ENCODE data around the gene FYCO1.
A peak's percentile ranks its signal among the peaks of the same experiment; 100 is the strongest.

FYCO1 gene

GRCh38 chr3:45936261-45936660, 59.4 kb downstream of the FYCO1 start:
- Histone ChIP-seq H3K4me3 (no peak overlapping the region), H3K27me3 (no peaks in the 10 kb centered on the region), H3K27ac (no peak overlapping the region), H3K9me3 (no peaks in the 10 kb centered on the region), H3K36me3 (peaks cover 52 to 82% (median 56%) of the 10 kb centered on the region in 3 donors), H3K4me1 (peaks cover 0 to 12% (median 4%) of the 10 kb centered on the region in 4 donors)
- no peak for TF ChIP-seq CTCF (IDR thresholded peaks at IDR 0.05)
- intact Hi-C loops (cut with DNase I; ENCODE audit: low total_unique reads) = no loop called here
- peak in 1 of 2 donors; percentile 38 for DNase-seq

GRCh38 chr3:45933591-45933990, 62.0 kb downstream of the FYCO1 start:
- no peak for TF ChIP-seq CTCF (IDR thresholded peaks at IDR 0.05)
- no peaks in the 10 kb centered on the region for H3K4me1 ChIP-seq
- H3K27ac ChIP-seq = no peak overlapping the region
- H3K27me3 ChIP-seq = no peaks in the 10 kb centered on the region
- peak in 1 of 2 donors; percentile 12 for DNase-seq
- H3K9me3 ChIP-seq = no peaks in the 10 kb centered on the region
- no peak overlapping the region for H3K4me3 ChIP-seq
- peaks cover 79 to 98% (median 83%) of the 10 kb centered on the region in 3 donors for H3K36me3 ChIP-seq
- intact Hi-C loops (cut with DNase I; ENCODE audit: low total_unique reads) = no loop called here

- Histone ChIP-seq H3K4me1 (no peaks in the 10 kb centered on the region), H3K9me3 (no peaks in the 10 kb centered on the region), H3K27me3 (no peaks in the 10 kb centered on the region), H3K27ac (no peak overlapping the region), H3K4me3 (no peak overlapping the region), H3K36me3 (peaks cover 85 to 98% (median 91%) of the 10 kb centered on the region in 3 donors)
- DNase-seq = peak in 1 of 2 donors; percentile 27
- intact Hi-C loops (cut with DNase I; ENCODE audit: low total_unique reads) = no loop called here
- TF ChIP-seq CTCF (IDR thresholded peaks at IDR 0.05) = no peak
Observed at GRCh38 chr3:45932112-45932511, 63.5 kb downstream of the FYCO1 start.

- no peaks in the 10 kb centered on the region for H3K4me1 ChIP-seq
- H3K36me3 ChIP-seq = peaks cover 86 to 97% (median 87%) of the 10 kb centered on the region in 3 donors
- no peak for TF ChIP-seq CTCF (IDR thresholded peaks at IDR 0.05)
- H3K27ac ChIP-seq = no peak overlapping the region
- H3K4me3 ChIP-seq = no peak overlapping the region
- H3K9me3 ChIP-seq = no peaks in the 10 kb centered on the region
- peak in 1 of 2 donors; percentile 19 for DNase-seq
- H3K27me3 ChIP-seq = no peaks in the 10 kb centered on the region
- intact Hi-C loops (cut with DNase I; ENCODE audit: low total_unique reads) = no loop called here
Observed at GRCh38 chr3:45931496-45931895, 64.1 kb downstream of the FYCO1 start.

GRCh38 chr3:45929042-45929679, 66.5 kb downstream of the FYCO1 start:
- Histone ChIP-seq H3K4me1 (no peaks in the 10 kb centered on the region), H3K4me3 (no peak overlapping the region), H3K27me3 (no peaks in the 10 kb centered on the region), H3K36me3 (peaks cover 73 to 91% (median 75%) of the 10 kb centered on the region in 3 donors), H3K9me3 (no peaks in the 10 kb centered on the region), H3K27ac (no peak overlapping the region)
- TF ChIP-seq CTCF (IDR thresholded peaks at IDR 0.05) = peak; percentile 21 to 37
- intact Hi-C loops (cut with DNase I; ENCODE audit: low total_unique reads) = no loop called here
- DNase-seq = peak in 1 of 2 donors; percentile 64

Data from tibial artery (tissue), 4 donors.